H9 (cell line): ENCODE data around the gene PEX14. TPM values are rescaled to one million over a fixed set of nuclear protein-coding genes. Genes with fewer than 3 reads are reported as not detected.

Experiments
- DNase-seq: peaks from one replicate; pipeline ENCODE4 v3.0.0-alpha.2; 2017
- H2AFZ ChIP-seq: one replicate; pipeline ENCODE4 v1.6.1; 2013; ENCODE audit warnings: mild to moderate bottlenecking, low read length, control low read depth, moderate library complexity
- H2AK5ac ChIP-seq: 2 replicates; pipeline ENCODE4 v1.6.1; 2013; ENCODE audit warnings: low read length, control low read depth, mixed read lengths; ENCODE audit not compliant: insufficient read length
- H2BK120ac ChIP-seq: one replicate; pipeline ENCODE4 v1.6.1; 2013; ENCODE audit warnings: low read depth, mild to moderate bottlenecking, low read length, control low read depth, inconsistent platforms; ENCODE audit not compliant: poor library complexity, severe bottlenecking
- H2BK12ac ChIP-seq: 2 replicates; pipeline ENCODE4 v1.6.1; 2013; ENCODE audit warnings: low read length, control low read depth, mixed read lengths, low read depth; ENCODE audit not compliant: insufficient read length
- H2BK15ac ChIP-seq: 2 replicates; pipeline ENCODE4 v1.6.1; 2013; ENCODE audit warnings: low read depth, low read length, control low read depth
- H2BK20ac ChIP-seq: one replicate; pipeline ENCODE4 v1.6.1; 2013; ENCODE audit warnings: low read depth, mild to moderate bottlenecking, low read length, control low read depth, inconsistent platforms; ENCODE audit not compliant: poor library complexity, severe bottlenecking
- H2BK5ac ChIP-seq: 2 replicates; pipeline ENCODE4 v1.6.1; 2013; ENCODE audit warnings: low read length, control low read depth, mixed read lengths; ENCODE audit not compliant: insufficient read length
- H3K14ac ChIP-seq: 2 replicates; pipeline ENCODE4 v1.6.1; 2013; ENCODE audit warnings: low read length, control low read depth; ENCODE audit not compliant: insufficient read depth
- H3K18ac ChIP-seq: 2 replicates; pipeline ENCODE4 v1.6.1; 2013; ENCODE audit warnings: low read depth, mild to moderate bottlenecking, mixed read lengths, low read length, control low read depth; ENCODE audit not compliant: insufficient read length
- H3K23ac ChIP-seq: 2 replicates; pipeline ENCODE4 v1.6.1; 2013; ENCODE audit warnings: low read length, control low read depth, mixed read lengths, low read depth; ENCODE audit not compliant: insufficient read length
- H3K23me2 ChIP-seq: 2 replicates; pipeline ENCODE4 v1.6.1; 2013; ENCODE audit warnings: low read depth, mild to moderate bottlenecking, mixed read lengths, low read length, control low read depth; ENCODE audit not compliant: insufficient read length, poor library complexity, severe bottlenecking
- H3K27ac ChIP-seq: 2 replicates; pipeline ENCODE4 v1.5.1; 2013; ENCODE audit warnings: low read length, control low read depth, mixed read lengths, low read depth; ENCODE audit not compliant: insufficient read length
- H3K27me3 ChIP-seq: 2 replicates; pipeline ENCODE4 v1.6.1; 2013; ENCODE audit warnings: low read length, control low read depth, inconsistent platforms; ENCODE audit not compliant: insufficient read depth
- H3K4ac ChIP-seq: 2 replicates; pipeline ENCODE4 v1.6.1; 2013; ENCODE audit warnings: low read depth, mild to moderate bottlenecking, control low read depth, inconsistent platforms, low read length, moderate library complexity
- H3K4me1 ChIP-seq: 2 replicates; pipeline ENCODE4 v1.6.1; 2013; ENCODE audit warnings: low read length, control low read depth, inconsistent platforms; ENCODE audit not compliant: insufficient read depth
- H3K4me2 ChIP-seq: 2 replicates; pipeline ENCODE4 v1.6.1; 2013; ENCODE audit warnings: low read length, control low read depth, mixed read lengths; ENCODE audit not compliant: insufficient read length, insufficient read depth
- H3K56ac ChIP-seq: 2 replicates; pipeline ENCODE4 v1.6.1; 2013; ENCODE audit warnings: low read depth, mild to moderate bottlenecking, mixed read lengths, low read length, control low read depth; ENCODE audit not compliant: insufficient read length
- H3K79me1 ChIP-seq: 2 replicates; pipeline ENCODE4 v1.6.1; 2013; ENCODE audit warnings: low read depth, mild to moderate bottlenecking, moderate library complexity, low read length, control low read depth, inconsistent platforms; ENCODE audit not compliant: insufficient read depth, poor library complexity, severe bottlenecking
- H3K79me2 ChIP-seq: 2 replicates; pipeline ENCODE4 v1.6.1; 2013; ENCODE audit warnings: low read length, control low read depth, inconsistent platforms; ENCODE audit not compliant: insufficient read depth
- H3K9ac ChIP-seq: 2 replicates; pipeline ENCODE4 v1.6.1; 2013; ENCODE audit warnings: low read length, control low read depth, mixed read lengths; ENCODE audit not compliant: insufficient read length; ENCODE audit errors: extremely low read depth
- H3K9me3 ChIP-seq: one replicate; pipeline ENCODE4 v1.6.1; 2013; ENCODE audit warnings: low read depth, low read length, inconsistent platforms; ENCODE audit not compliant: control insufficient read depth
- H3T11ph ChIP-seq: one replicate; pipeline ENCODE4 v1.6.1; 2013; ENCODE audit warnings: mild to moderate bottlenecking, low read length, control low read depth, inconsistent platforms
- H4K20me1 ChIP-seq: one replicate; pipeline ENCODE4 v1.6.1; 2013; ENCODE audit not compliant: control insufficient read depth, insufficient read length, insufficient read depth
- H4K5ac ChIP-seq: 2 replicates; pipeline ENCODE4 v1.6.1; 2013; ENCODE audit warnings: low read depth, mild to moderate bottlenecking, mixed read lengths, low read length, control low read depth; ENCODE audit not compliant: insufficient read length
- H4K8ac ChIP-seq: replicated peaks from 2 replicates; pipeline ENCODE4 v1.6.1; 2013; ENCODE audit warnings: low read length, control low read depth, mixed read lengths, low read depth; ENCODE audit not compliant: insufficient read length
- H4K91ac ChIP-seq: 2 replicates; pipeline ENCODE4 v1.6.1; 2013; ENCODE audit warnings: low read depth, mild to moderate bottlenecking, moderate library complexity, mixed read lengths, low read length, control low read depth; ENCODE audit not compliant: insufficient read length
- H3K27ac Mint-ChIP-seq, 3 experiments: 2 replicates in 2 of 3; 3 replicates in 1 of 3; pipeline ENCODE4 v1.8.0; 2020 to 2021; ENCODE audit warnings: mixed read lengths in 3 of 3, mild to moderate bottlenecking in 1 of 3, moderate library complexity in 1 of 3
- H3K27me3 Mint-ChIP-seq: 2 replicates; pipeline ENCODE4 v1.8.0; 2021; ENCODE audit warnings: low read depth, mild to moderate bottlenecking, moderate library complexity, mixed read lengths
- H3K36me3 Mint-ChIP-seq, 3 experiments: 2 replicates in 2 of 3; 3 replicates in 1 of 3; pipeline ENCODE4 v1.8.0; 2020 to 2021; ENCODE audit warnings: low read depth in 3 of 3, mixed read lengths in 3 of 3; ENCODE audit not compliant: insufficient read depth in 1 of 3
- H3K4me1 Mint-ChIP-seq, 2 experiments: 2 replicates each; pipeline ENCODE4 v1.8.0; 2020; ENCODE audit warnings: mixed read lengths in 2 of 2
- H3K4me3 Mint-ChIP-seq, 2 experiments: 2 replicates in 1 of 2; 3 replicates in 1 of 2; pipeline ENCODE4 v1.8.0; 2020 to 2021; ENCODE audit warnings: mild to moderate bottlenecking in 2 of 2, mixed read lengths in 2 of 2, moderate library complexity in 1 of 2
- H3K9me3 Mint-ChIP-seq, 2 experiments: 2 replicates in 1 of 2; 3 replicates in 1 of 2; pipeline ENCODE4 v1.8.0; 2020; ENCODE audit warnings: mild to moderate bottlenecking in 2 of 2, mixed read lengths in 2 of 2, moderate library complexity in 1 of 2
- CTCF ChIP-seq: fragments of 200-600 bp; sonication (generic); conservative IDR thresholded peaks from 3 replicates; pipeline ENCODE4 v1.8.0; 2021; ENCODE audit warnings: antibody characterized with exemption, mild to moderate bottlenecking
- WGBS: extraction: QIAGEN DNeasy Blood & Tissue Kit; methylation state at CpG from one replicate; pipeline ENCODE4 v1.1.7; 2013; ENCODE audit warnings: missing lambda C conversion rate, low lambda C conversion rate, mixed read lengths; ENCODE audit not compliant: insufficient read length; ENCODE audit errors: extremely low coverage; 5-methylcytosine and 5-hydroxymethylcytosine counted together
- total RNA-seq: library from RNA; stranded (reverse); gene quantifications from 2 replicates; pipeline ENCODE4 v1.2.1, GENCODE V29; 2021

Gene PEX14
- total RNA-seq, 1 experiment from 2014 or later, result 23.9 TPM

- H3K79me2 ChIP-seq, result no peaks in the 10 kb centered on the region
- H3K23ac ChIP-seq, result no peak overlapping the region
- H4K20me1 ChIP-seq, result no peaks in the 10 kb centered on the region
- no peak overlapping the region for H4K8ac ChIP-seq
- no peak overlapping the region for H3K4ac ChIP-seq
- no peak overlapping the region for H3K18ac ChIP-seq
- no peak overlapping the region for H4K5ac ChIP-seq
- H3K27me3 Mint-ChIP-seq, result no peaks in the 10 kb centered on the region
- no peak overlapping the region for H2BK120ac ChIP-seq
- H3K56ac ChIP-seq, result no peak overlapping the region
- H3K4me3 Mint-ChIP-seq, result no peak overlapping the region
- H3K9ac ChIP-seq, result no peak overlapping the region
- no peak overlapping the region for H3K14ac ChIP-seq
- no peaks in the 10 kb centered on the region for H3K79me1 ChIP-seq
- TF ChIP-seq CTCF, result no peak
- 0 out of 7 replicates have a peak overlapping the region, but pooled peaks of 1 of the 3 experiments have one; percentile 36 for H3K27ac Mint-ChIP-seq
- peaks cover 50 to 54% of the 10 kb centered on the region in 2 experiments for H3K4me1 Mint-ChIP-seq
- H2BK12ac ChIP-seq, result no peak overlapping the region
- H2AK5ac ChIP-seq, result no peak overlapping the region
- H2BK20ac ChIP-seq, result no peak overlapping the region
- peaks cover 0 to 7% (median 7%) of the 10 kb centered on the region in 3 experiments; a peak in 5 of 7 replicates for H3K36me3 Mint-ChIP-seq
- peaks cover 10% of the 10 kb centered on the region for H3K4me1 ChIP-seq
- H3K4me2 ChIP-seq, result no peak overlapping the region
- H3K27ac ChIP-seq, result no peak overlapping the region
- no peaks in the 10 kb centered on the region for H3K27me3 ChIP-seq
- H2AFZ ChIP-seq, result no peak overlapping the region
- no peak overlapping the region for H2BK15ac ChIP-seq
- H3K9me3 Mint-ChIP-seq, result no peaks in the 10 kb centered on the region
- no peak overlapping the region for H3T11ph ChIP-seq
- DNase-seq, result no peak
- no peaks in the 10 kb centered on the region for H3K23me2 ChIP-seq
- no peak overlapping the region for H4K91ac ChIP-seq
- H3K9me3 ChIP-seq, result no peaks in the 10 kb centered on the region
- H2BK5ac ChIP-seq, result no peak overlapping the region
- no CpG with 5 or more reads among the region's 8 CpGs for WGBS
These were observed 57.6 kb downstream of the PEX14 start for GRCh38 chr1:10532362-10532761.
